OCI-LY7 (cell line): Measurements from ENCODE around the gene TXNRD1.

Source experiments
- CTCF ChIP-seq: fragments of 200-600 bp; sonication (generic); conservative IDR thresholded peaks from 2 replicates; pipeline ENCODE4 v1.5.1; 2014; ENCODE audit warnings: mild to moderate bottlenecking, antibody characterized with exemption, low read length, moderate library complexity, mixed read lengths
- EZH2phosphoT487 ChIP-seq: fragments of 200-600 bp; sonication (generic); IDR thresholded peaks from 2 replicates; pipeline ENCODE4 v1.6.1; 2018; ENCODE audit warnings: low read depth, borderline replicate concordance, mild to moderate bottlenecking, mixed run types, antibody characterized with exemption, low read length, moderate library complexity, mixed read lengths

GRCh38 chr12:104263026-104263425, 47.4 kb downstream of the TXNRD1 start:
- TF ChIP-seq CTCF (no peak), EZH2phosphoT487 (no peak)
